Peyer's patch (tissue), 4 donors: ENCODE measurements around the gene ETV3.

Source experiments
- CTCF ChIP-seq, 6 experiments: fragments of 450-650 bp in 4 of 6; fragments of 200-600 bp in 2 of 6; sonication (generic) in 1 of 6; IDR thresholded peaks; one replicate each; pipeline ENCODE4 v1.5.1; 2017 to 2019; ENCODE audit warnings: antibody characterized with exemption in 6 of 6, mild to moderate bottlenecking in 3 of 6, moderate library complexity in 1 of 6
- POLR2A ChIP-seq, 2 donors: fragments of 450-650 bp; IDR thresholded peaks; one replicate each; pipeline ENCODE4 v1.5.1; 2017; ENCODE audit warnings: antibody characterized with exemption in 2 of 2, mild to moderate bottlenecking in 2 of 2, moderate library complexity in 2 of 2

GRCh38 chr1:157176591-157177121 is 38.5 kb upstream of the ETV3 start:
- TF ChIP-seq POLR2A (IDR thresholded peaks at IDR 0.05), result no peak
- no peak for TF ChIP-seq CTCF (IDR thresholded peaks at IDR 0.05)
